NCI-H128 (cell line): ENCODE measurements around the gene VSIR.

Experiments used
- DNase-seq: peaks from one replicate; lab custom pipeline; 2025; ENCODE audit not compliant: unreplicated experiment; lab: John Stamatoyannopoulos, UW

The VSIR gene

GRCh38 chr10:71765176-71765904 is 8.0 kb downstream of the VSIR start:
- DNase-seq = no peak

- DNase-seq = no peak
These were observed 9.8 kb downstream of the VSIR start for GRCh38 chr10:71763352-71764127.

- no peak for DNase-seq
These were observed 11.0 kb downstream of the VSIR start for GRCh38 chr10:71762324-71762723.

- DNase-seq = no peak
These were observed 11.7 kb downstream of the VSIR start for GRCh38 chr10:71761541-71762113.

GRCh38 chr10:71761105-71761511 is 12.2 kb downstream of the VSIR start:
- no peak for DNase-seq

GRCh38 chr10:71757399-71757922 is 15.9 kb downstream of the VSIR start:
- no peak for DNase-seq

GRCh38 chr10:71756311-71757191 is 16.8 kb downstream of the VSIR start:
- no peak for DNase-seq

- DNase-seq = no peak
These were observed 18.0 kb downstream of the VSIR start for GRCh38 chr10:71755179-71755879.

GRCh38 chr10:71754562-71754961 is 18.8 kb downstream of the VSIR start:
- no peak for DNase-seq

- DNase-seq = no peak
These were observed 19.3 kb downstream of the VSIR start for GRCh38 chr10:71753960-71754505.

- no peak for DNase-seq
These were observed 20.0 kb downstream of the VSIR start for GRCh38 chr10:71753091-71753959.

- DNase-seq = no peak
These were observed 20.8 kb downstream of the VSIR start for GRCh38 chr10:71752391-71753090.

GRCh38 chr10:71751515-71752224 is 21.6 kb downstream of the VSIR start:
- no peak for DNase-seq

- DNase-seq = no peak
These were observed 22.3 kb downstream of the VSIR start for GRCh38 chr10:71750986-71751385.

- DNase-seq = no peak
These were observed 23.0 kb downstream of the VSIR start for GRCh38 chr10:71750124-71750841.

- no peak for DNase-seq
These were observed 23.9 kb downstream of the VSIR start for GRCh38 chr10:71749396-71749795.

GRCh38 chr10:71748671-71749191 is 24.6 kb downstream of the VSIR start:
- DNase-seq = no peak
